GM21576 (cell line): Measurements from ENCODE around the gene CPXM2.

Source experiments
- ATAC-seq: cut with Tn5 transposase; IDR thresholded peaks from one replicate; pipeline ENCODE4 v1.9.1; 2021; ENCODE audit warnings: mild to moderate bottlenecking, moderate library complexity; ENCODE audit not compliant: unreplicated experiment

Gene CPXM2

DNA sequence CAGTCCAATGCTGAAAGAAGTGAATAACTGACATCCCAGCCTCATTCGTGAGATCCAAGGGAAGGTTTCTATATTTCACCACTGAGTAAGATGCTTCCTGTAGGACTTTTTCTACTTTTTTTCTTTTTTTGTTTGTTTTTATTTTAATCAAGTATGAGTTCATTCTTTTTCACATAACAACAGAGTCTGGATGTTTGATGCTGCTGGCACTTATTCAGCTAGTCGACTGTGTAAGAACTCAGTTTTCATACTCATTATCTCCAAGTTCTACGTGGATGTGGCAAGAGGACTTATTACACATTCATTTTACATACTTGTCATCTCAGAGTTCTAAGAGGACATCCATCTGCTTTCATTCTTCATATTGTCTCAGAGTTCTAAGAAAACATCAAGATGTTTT is 86.9 kb downstream of the CPXM2 start:
- no peak for ATAC-seq

GRCh38 chr10:123800821-123801220 is 90.8 kb downstream of the CPXM2 start:
- ATAC-seq = no peak

- ATAC-seq = no peak
Observed at GRCh38 chr10:123800289-123800688, 91.3 kb downstream of the CPXM2 start.

- no peak for ATAC-seq
Observed at GRCh38 chr10:123798856-123799255, 92.8 kb downstream of the CPXM2 start.

DNA sequence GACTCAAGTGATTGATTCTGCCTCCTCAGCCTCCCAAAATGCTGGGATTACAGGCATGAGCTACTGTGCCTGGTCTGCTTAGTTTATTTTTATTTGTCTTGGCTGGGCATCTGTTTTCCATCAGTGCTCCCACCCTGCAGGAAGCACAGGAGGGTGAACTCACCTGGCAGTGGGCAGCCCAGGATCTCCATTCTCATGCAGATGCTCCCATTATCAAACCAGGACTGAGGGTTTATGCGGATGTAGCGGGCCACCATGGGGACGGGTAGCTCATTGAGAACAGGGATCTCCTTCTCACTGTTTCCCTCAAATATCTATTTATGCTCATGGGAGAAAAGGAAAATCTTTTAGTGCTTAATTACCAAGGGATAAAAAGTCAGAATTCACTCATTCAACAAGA is 93.8 kb downstream of the CPXM2 start:
- no peak for ATAC-seq

DNA sequence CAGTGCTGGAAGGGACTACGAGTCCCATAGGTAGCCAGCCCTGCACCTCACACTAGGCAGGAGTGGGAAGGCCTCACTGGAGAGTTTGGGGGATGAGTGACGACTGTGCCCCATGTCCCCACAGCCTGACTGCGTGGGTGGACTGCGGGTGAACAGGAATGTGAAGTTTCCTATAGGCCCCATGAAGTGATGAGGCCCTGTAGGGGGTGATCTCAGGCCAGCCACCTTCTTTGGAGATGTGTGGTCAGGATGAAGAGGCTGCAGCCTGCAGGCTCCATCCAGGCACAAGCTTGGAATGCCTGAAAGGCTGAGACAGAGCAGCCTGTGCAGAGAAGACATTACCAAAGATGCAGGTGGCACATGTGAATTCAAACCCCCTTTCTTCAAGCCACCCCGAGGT is 94.9 kb downstream of the CPXM2 start:
- no peak for ATAC-seq

- ATAC-seq = no peak
Observed at GRCh38 chr10:123795846-123796590, 95.6 kb downstream of the CPXM2 start.

DNA sequence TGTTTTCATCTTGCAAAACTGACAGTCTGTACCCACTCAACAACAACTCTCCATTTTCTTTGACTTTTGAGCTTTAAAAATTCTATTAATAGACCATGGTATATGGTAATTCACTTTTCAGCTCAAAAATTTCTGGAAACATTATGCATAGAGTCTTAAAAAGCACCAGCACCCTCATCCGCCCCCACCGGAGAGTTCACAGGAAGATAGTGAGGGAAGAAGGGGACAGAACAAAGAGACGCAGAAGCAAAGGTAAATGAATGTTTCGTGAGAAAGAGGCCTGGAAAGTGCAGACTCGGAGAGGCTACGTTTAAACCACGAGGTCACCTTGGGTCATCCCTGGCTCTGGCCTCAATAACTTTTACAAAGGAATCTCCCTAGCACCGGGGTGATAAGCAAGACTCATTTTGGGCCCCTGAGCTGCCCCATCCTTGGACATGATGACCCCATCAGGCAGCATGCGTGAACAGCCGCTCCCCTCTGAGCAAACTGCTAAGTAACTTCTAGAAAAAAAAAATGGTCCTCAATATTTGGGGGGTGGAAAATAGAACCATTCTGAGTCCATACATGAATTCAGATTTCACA is 96.3 kb downstream of the CPXM2 start:
- no peak for ATAC-seq

DNA sequence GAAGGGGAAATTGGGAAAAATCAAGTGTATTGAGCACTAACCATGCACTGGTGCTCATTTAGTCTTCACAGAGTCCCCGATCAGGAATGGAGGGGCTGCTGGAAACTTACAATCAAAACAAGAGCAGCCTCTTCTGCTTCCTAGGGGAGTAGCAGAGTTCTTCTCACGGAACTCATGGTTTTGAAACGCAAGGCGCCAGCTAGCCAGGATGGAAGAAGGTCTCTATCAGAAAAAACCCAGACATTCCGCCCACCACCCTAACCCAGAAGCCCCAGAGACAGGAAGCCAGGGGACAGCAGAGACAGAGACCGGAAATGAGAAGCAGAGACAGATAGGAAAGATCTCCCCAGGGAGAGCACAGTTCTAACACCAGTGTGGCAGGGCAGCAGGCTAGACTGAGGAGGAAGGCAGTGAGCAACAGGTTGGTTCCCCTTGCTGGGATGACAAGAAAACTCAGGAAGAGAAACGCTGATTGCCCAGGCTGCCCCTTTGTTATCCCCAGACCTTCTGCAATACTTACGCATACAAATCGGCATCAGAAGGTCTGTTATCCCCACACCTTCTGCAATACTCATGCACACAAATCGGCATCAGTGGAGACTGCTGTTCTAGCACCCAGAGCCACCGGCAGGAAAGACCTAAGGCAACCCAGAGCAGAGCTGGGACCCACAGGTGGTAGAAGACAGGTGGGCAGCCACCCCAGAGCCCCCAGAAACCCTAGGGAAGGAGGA is 99.2 kb downstream of the CPXM2 start:
- no peak for ATAC-seq

DNA sequence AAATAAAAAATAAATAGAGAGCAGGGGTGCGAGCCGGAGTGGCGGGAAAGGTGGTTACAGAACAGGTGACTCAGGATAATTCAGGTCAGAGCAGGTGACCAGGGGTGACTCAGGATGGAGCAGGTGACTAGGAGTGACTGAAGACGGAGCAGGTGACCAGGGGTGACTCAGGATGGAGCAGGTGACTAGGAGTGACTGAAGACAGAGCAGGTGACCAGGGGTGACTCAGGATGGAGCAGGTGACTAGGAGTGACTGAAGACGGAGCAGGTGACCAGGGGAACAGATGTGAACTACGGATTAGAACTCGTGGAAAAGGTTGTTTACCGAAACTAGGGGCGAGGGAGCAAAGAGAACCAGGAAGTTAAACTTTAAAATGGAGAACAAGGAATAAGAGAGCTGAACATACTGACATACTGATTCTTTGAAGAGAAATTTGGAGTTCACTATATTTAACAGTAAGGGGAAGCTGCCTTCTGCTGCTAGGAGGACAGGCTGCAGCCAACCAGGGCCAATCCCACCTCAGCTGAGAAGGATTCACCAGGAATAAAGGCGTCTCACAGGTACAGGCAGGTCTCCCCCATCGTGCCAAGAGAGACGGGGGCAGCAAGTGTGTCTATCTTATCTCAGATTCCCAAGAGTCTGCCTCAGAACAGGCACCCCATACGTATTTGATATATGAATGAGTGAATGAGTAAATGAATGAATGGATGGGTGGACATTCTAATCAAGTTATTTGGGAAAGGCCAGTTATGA is 101.3 kb downstream of the CPXM2 start:
- no peak for ATAC-seq

DNA sequence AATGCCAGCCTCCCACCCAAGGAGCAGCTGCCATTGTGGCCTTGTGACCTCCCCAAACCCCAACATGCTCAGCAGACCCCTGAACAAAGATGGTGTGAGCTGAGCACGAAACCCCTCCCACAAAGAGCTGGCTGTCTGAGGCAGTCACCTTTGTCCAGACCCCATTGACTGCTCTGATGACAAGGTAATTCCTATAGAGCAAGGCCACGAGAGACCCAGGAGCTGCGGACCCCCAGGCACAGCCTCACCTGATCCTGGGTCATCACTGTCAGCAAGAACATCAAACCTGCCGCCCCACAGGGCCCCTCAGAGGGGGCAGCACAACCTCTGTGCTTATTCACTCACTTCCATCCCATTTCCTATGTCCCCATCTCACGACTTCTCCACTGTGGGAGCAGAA is 102.6 kb downstream of the CPXM2 start:
- no peak for ATAC-seq

DNA sequence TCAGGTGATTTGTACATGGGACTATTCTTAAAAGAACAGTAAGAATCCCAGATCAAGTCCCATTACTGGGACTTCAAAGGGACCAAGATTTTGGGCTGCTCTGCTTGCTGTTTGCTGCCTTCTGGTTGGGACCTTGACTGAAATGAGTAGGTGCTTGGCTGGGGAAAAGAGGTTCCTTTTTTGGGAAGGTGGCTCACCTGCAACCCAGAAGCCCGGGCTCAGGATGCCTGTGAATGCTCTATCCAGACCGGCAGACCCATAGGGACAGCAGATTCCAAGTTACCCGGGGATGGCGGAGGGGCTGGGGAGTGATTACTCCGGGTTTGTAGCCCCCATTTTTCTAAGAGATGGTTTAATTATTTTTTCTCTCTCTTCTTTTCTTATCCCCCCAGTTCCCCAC is 104.0 kb downstream of the CPXM2 start:
- ATAC-seq = no peak

- ATAC-seq = no peak
Observed at GRCh38 chr10:123786896-123787295, 104.7 kb downstream of the CPXM2 start.

GRCh38 chr10:123786306-123786705 is 105.3 kb downstream of the CPXM2 start:
- ATAC-seq = no peak

DNA sequence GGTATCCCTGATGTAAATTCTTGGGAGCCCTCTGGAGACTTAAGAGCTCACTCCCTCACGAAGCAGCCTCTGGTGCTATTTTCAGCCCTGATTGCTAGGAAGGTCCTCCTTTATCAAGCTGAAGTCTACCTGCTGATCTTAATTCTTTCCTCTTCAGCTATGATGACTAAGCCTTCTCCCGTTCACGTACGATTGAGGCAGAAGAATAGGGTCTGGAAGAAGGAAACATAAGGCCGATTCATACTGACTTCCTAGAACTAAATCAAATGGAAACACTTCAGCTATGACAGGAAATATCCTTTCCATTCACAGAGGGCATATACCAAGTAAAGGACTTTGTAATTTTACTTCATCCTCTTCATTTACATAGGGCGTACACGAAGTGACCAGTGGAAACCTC is 107.0 kb downstream of the CPXM2 start:
- ATAC-seq = no peak

- no peak for ATAC-seq
Observed at GRCh38 chr10:123784216-123784615, 107.4 kb downstream of the CPXM2 start.

DNA sequence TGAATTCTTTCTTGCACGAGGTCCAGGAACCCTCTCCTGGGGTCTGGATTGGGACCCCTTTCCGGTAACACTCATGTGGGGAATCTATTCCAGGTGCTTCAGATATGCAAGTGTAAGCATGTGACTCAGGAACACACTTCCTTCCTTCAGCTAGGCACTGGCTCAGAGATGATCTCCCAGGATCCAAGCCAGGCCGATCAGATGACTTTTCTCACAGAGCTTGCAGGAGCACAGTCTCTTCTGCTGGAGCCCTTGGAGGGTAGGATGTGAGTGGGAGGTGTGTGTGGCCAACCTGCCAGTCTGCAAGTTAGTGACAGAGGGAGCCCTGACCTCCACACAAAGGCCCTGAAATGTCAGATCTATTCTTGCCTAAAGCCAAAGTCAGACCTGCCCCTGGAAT is 108.3 kb downstream of the CPXM2 start:
- no peak for ATAC-seq

- ATAC-seq = no peak
Observed at GRCh38 chr10:123782549-123782948, 109.1 kb downstream of the CPXM2 start.

- ATAC-seq = no peak
Observed at GRCh38 chr10:123781956-123782500, 109.6 kb downstream of the CPXM2 start.

- ATAC-seq = no peak
Observed at GRCh38 chr10:123781324-123781900, 110.2 kb downstream of the CPXM2 start.
